ENCODE measurements around the gene NREP.

The NREP gene

DNA sequence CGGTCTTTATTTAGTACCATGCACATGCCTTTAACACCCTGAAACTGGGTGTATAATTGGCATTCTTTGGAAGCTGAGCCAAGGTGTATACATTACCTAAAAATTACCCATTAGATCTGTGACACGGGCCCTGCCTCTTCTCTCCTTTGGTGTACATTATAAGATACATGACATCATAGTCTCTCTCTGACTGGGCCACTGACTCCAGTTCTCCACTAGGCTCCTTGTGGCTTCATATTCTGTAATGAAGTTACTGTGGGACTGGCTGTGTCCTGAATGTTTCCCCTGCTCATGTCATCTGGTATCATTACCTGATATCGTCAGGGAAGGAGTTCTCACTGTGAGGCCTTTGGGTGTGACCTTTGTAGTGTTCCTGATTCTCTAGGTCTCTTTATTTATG lies 65.5 kb downstream of the NREP start:
- no peak for DNase-seq

DNA sequence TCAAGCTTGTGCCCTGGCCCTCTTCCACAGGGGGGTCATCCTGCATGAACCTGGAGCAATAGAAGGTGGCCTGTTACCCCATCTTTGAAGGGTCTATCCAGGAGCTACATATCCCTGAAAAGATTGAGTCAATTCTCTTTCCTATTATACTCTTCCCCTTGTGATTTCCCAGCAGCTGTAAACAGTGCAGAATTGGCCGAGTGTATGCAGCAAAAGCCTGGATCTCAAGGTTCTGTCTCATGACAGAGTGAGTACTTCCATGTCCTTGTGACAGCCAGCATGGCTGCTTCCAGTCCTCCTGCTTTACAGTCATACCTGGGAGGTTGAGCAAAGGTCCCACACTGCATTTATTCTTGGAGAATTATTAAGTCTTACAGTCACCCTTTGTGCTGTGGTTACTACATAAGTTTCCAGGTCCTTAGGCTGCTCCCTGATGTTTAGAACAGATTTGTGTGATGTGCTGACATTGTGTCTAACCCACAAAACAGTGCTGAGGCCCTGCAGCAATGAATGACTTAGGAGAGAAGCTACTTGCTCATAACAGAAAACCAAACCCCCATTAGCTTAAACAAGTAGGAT lies 67.5 kb downstream of the NREP start:
- DNase-seq: no peak

DNA sequence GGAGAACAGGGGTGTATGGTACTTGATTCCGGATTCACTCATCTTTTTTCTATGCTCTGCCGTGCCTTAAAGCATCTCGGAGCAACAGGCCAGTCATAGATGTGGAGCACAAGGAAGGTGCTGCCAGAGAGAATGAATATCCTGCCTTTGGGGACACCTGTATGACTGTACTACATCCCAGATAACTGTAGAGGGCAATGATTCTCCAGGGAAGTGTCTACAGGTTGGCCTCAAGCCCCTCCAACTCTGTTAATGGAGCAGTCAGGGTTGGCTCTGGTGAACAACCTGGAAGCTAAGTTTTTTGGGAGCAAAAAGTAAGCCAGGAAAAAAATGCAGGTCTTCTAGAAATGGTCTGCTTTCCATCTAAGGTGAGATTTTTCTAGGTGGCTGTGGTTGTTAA lies 71.0 kb downstream of the NREP start:
- no peak for DNase-seq

DNA sequence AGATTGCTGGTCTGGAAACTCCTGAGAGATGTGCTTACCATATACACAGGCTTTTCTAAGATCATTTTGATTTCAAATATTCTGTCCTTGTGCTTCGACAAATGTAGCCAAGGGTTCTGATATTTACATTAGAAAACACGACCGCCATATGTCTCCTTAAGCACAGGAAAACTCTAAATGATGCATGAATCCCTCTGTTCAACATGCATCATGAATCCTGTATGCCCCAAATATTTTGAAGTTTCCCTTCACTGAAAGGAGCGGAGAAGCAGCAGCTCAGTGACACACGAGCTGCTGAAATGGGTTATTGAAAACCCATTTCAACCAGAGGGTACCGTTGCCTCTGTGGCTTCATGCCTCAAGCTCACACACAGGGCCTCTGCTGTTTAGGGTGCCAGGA lies 74.4 kb downstream of the NREP start:
- DNase-seq: no peak

DNA sequence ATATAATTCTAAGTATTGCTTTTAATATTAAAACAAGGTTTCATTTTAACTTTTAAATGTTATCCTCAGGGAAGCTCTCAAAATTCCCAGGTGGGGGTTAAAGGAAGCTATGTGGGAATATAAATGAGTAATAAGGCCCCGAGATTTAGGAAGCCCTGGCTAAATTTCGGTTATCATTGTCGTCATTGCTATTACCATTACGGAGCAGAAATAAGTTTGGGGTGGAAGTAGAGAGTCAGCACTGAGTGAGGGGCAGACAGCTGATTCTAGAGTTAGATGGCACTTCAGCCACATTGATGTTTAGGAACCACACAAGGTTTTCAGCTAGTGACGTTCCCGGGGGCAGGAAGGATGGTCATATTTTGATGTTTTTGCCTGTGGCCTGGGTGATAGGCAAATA lies 74.9 kb downstream of the NREP start:
- DNase-seq: no peak

DNA sequence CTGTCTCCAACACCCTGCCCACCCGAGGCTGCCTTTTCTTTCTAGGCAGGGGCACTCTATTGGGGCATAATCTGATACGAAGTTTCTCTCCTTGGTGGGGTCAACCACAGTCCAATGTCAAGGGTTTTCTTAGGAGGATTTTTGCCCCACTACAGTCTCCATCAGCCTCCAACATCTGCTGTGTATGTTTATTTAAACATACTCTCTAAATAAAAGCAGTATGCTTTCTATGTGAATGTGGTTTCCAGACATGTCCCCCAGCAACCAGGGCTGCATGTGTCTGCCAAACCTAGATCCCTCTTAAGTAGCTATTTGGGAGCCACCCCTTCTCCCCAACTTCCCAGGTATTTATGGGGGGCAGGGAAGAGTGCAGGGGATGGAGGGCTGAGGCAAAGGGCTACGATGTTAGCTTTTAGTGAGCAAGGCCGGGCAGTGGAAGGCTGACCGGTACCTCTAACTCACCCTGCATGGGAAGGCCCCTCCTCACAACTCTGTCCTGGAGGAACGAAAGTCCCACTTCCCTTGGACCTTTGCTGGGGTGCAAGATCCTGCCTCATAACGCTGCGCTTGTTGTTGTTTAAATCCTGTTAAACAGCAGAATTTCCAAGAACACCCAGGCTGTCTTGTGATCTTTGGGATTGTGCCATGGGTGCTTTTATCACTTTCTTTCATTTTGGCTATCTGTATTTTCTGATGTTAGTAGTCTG lies 75.4 kb downstream of the NREP start:
- no peak for DNase-seq

DNA sequence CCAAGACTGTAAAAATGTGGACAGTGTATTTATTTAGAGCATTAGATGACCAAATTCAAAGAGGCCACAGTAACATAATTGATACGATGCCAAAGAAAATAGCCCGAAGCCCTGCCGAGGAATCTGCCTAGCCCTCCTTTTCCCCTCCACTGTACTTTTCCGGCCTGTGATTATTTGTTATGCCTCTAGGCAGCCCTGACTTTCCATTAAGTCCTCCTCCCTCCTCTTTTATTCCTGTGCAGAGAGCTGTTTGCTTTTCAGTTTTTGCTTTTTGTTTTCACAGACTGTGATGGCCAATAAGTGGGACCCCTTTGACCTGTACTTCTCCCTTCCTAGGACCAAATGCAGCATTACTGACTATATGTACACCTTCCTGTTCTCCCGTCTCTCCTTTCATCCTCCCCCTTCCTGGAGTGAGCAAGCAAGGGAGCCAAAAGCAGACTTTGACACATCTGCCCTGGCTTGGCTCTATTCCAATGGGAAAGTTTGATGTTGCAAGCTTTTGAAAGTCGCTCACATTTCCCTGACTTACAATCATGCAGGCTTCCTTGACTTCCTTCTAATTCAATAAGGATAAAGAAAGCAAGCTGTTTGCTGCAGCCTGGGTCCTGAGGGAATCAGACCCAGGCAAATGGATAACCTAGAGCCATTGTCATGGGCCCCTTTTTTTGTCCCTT lies 76.1 kb downstream of the NREP start:
- no peak for DNase-seq

DNA sequence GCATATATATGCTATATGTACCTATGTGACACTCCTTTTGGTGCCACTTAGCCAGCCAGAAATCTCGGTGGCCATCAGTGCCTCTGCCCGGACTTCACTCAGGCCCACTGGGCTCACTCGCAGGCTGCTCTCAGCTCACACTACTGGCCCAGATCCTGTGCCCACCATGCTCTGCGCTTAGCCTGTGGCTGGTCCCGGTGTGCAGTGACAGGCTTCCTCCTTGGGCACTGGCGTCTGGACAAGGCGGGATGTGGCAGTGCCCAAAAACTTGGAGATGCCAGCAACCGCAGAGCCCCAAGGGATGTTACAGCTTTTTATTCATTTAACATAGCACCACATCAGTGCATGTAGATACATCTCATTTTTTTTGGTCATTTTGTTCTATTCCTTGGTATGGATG lies 77.4 kb downstream of the NREP start:
- no peak for DNase-seq

Measured in activated T-cell treated with anti-CD3 and anti-CD28 coated beads for 4 hours (primary cell).